Colonic mucosa (tissue), 4 donors: ENCODE measurements around the gene MED31. TPM values are rescaled to one million over a fixed set of nuclear protein-coding genes. Genes with fewer than 3 reads are reported as not detected.

ENCODE experiments used
- DNase-seq: peaks from one replicate; pipeline ENCODE4 v3.0.0-alpha.2; 2020
- H3K27ac ChIP-seq: fragments of 200-600 bp; one replicate; pipeline ENCODE4 v1.8.0; 2021
- H3K27me3 ChIP-seq: fragments of 200-600 bp; one replicate; pipeline ENCODE4 v1.8.0; 2021
- H3K36me3 ChIP-seq: fragments of 200-600 bp; one replicate; pipeline ENCODE4 v1.8.0; 2021
- H3K4me1 ChIP-seq: fragments of 200-600 bp; one replicate; pipeline ENCODE4 v1.8.0; 2021; ENCODE audit warnings: mild to moderate bottlenecking
- H3K4me3 ChIP-seq: fragments of 200-600 bp; one replicate; pipeline ENCODE4 v1.8.0; 2021
- H3K9ac ChIP-seq, 2 donors: one replicate each; pipeline ENCODE4 v1.7.0; 2013; ENCODE audit warnings: control low read depth in 2 of 2, low read depth in 2 of 2, low read length in 2 of 2
- H3K9me3 ChIP-seq: fragments of 200-600 bp; one replicate; pipeline ENCODE4 v1.8.0; 2021
- intact Hi-C: fragments of 100-400 bp; cut with DNase I; formaldehyde crosslinking; loops from one replicate; pipeline ENCODE4 v1.14.1; 2022
- total RNA-seq, 2 donors: library from RNA; stranded (reverse); fragmentation: NEBNext Ultra II Directional in 1 of 2; extraction: Animal tissue kit (Norgen Biotek cat#: 25700) in 1 of 2; gene quantifications; one replicate each; pipeline ENCODE4 v1.2.1, GENCODE V29; 2021
- TF ChIP-seq, protein P1 (sequence below): fragments of 200-600 bp; IDR thresholded peaks from one replicate; pipeline ENCODE4 v1.8.0; 2022; ENCODE audit warnings: antibody characterized with exemption, mild to moderate bottlenecking
- donor health status: healthy.
- donor health status: DM: no; HTN: no; CAD: no.
- donor health status: DM: no; HTN: no; CAD: no.

Gene MED31
- total RNA-seq, 2 donors from 2014 or later: 14.3 to 15.2 TPM

DNA sequence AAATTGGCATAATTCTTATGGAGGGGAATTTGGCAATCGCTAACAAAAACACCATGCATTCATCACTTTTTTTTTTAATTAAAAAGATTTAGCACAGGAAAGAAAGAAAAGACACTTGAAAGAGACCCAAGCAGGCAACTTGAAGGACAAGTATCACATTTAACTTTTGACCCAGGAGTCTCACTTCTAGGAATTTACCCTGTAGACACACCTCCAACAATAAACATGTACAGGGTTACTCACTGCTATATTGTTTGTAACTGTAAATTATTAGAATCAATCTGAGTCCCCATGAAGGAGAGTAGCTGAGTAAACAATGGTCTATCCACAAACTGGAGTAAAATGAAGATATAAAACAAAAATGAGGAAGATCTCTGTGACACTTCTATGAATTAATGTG lies 21.0 kb downstream of the MED31 start:
- no peaks in the 10 kb centered on the region for H3K36me3 ChIP-seq
- H3K27me3 ChIP-seq: no peaks in the 10 kb centered on the region
- no peak overlapping the region for H3K4me3 ChIP-seq
- no peaks in the 10 kb centered on the region for H3K9me3 ChIP-seq
- H3K9ac ChIP-seq: no peak overlapping the region
- no peak overlapping the region for H3K27ac ChIP-seq
- intact Hi-C loops: loop anchor here (10.0 kb wide), 1 partner anchor 56 kb away; no protein-coding TSS in a partner anchor
- DNase-seq: no peak
- TF ChIP-seq, protein P1, sequence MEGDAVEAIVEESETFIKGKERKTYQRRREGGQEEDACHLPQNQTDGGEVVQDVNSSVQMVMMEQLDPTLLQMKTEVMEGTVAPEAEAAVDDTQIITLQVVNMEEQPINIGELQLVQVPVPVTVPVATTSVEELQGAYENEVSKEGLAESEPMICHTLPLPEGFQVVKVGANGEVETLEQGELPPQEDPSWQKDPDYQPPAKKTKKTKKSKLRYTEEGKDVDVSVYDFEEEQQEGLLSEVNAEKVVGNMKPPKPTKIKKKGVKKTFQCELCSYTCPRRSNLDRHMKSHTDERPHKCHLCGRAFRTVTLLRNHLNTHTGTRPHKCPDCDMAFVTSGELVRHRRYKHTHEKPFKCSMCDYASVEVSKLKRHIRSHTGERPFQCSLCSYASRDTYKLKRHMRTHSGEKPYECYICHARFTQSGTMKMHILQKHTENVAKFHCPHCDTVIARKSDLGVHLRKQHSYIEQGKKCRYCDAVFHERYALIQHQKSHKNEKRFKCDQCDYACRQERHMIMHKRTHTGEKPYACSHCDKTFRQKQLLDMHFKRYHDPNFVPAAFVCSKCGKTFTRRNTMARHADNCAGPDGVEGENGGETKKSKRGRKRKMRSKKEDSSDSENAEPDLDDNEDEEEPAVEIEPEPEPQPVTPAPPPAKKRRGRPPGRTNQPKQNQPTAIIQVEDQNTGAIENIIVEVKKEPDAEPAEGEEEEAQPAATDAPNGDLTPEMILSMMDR: no peak
- H3K4me1 ChIP-seq: no peaks in the 10 kb centered on the region

DNA sequence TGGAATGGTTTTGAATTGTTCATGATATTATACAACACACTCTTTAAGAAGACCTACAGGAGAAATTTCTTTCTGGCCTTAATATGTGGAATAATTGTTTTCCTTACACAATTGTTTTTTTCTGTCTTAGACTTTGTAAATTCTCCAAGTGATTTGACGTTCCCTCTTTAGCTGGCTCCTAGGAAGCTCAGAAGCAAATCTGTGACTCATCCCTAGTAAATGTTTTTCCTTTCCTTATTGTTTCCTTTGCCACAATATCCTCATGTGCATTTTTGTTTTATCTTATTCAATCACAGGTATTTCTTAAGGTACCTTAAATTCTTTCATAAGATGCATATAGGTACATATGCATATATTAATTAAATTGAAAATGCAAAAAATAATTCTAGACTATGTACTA lies 24.4 kb downstream of the MED31 start:
- no peak for DNase-seq
- TF ChIP-seq, protein P1: no peak
- no peaks in the 10 kb centered on the region for H3K4me1 ChIP-seq
- H3K9me3 ChIP-seq: no peaks in the 10 kb centered on the region
- H3K4me3 ChIP-seq: no peak overlapping the region
- intact Hi-C loops: no loop called here
- no peaks in the 10 kb centered on the region for H3K27me3 ChIP-seq
- H3K27ac ChIP-seq: no peak overlapping the region
- no peak overlapping the region for H3K9ac ChIP-seq
- H3K36me3 ChIP-seq: no peaks in the 10 kb centered on the region

DNA sequence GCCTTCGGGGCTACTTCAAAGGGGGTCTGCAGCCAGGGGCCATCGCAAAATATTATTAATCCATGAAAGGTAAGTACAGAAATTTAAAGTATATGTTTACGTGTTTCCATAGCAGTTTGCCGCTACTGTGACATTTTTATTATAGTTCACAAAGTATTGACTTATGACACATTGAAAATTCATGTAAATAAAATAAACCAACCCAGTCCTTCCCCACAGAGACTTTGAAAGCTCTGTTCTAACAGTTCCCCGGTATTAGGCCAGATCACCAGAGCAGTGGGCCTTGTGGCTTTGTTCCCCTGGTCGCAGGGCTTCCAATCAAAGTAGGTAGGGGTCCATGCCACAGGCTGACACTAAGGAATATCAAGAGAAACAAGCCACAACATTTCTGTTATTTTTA lies 24.8 kb downstream of the MED31 start:
- H3K27me3 ChIP-seq: no peaks in the 10 kb centered on the region
- no peak overlapping the region for H3K27ac ChIP-seq
- H3K9me3 ChIP-seq: no peaks in the 10 kb centered on the region
- intact Hi-C loops: no loop called here
- H3K9ac ChIP-seq: no peak overlapping the region
- no peaks in the 10 kb centered on the region for H3K4me1 ChIP-seq
- TF ChIP-seq, protein P1: no peak
- H3K36me3 ChIP-seq: no peaks in the 10 kb centered on the region
- H3K4me3 ChIP-seq: no peak overlapping the region
- no peak for DNase-seq

DNA sequence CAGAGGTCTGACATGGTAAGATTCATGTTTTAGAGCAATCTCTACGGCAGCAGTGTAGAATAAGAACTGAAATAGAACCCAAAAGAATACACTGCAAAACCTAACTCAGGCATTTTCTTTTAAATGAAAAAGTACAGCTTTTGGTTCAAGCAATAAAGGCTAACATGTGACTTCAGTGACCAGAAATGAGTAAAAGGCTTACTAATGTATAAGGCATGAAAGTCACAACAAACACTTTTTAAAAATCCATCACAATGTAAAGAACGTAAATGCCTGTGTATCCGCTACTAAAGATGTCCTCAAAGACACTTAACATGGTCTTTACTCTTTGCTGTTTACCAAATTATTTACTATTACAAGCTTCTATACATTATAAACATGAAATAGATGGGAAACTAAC lies 27.5 kb downstream of the MED31 start:
- no peaks in the 10 kb centered on the region for H3K36me3 ChIP-seq
- intact Hi-C loops: no loop called here

DNA sequence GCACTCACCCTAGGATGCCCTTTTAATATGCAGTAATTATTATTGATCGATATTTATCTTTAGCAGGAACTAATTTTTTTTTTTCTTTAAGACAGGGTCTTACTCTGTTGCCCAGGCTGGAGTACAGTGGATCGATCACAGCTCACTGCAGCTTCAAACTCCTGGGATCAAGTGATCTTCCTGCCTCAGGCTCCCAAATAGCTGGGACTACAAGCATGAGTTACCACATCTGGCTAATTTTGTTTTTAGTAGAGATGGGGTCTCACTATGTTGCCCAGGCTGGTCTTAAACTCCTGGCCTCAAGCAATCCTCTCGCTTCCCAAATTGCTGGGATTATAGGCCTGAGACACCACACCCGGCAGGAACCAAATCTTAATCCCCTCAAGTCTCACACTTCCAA lies 40.2 kb downstream of the MED31 start:
- H3K27ac ChIP-seq: no peak overlapping the region
- no peak overlapping the region for H3K4me3 ChIP-seq
- intact Hi-C loops: no loop called here
- H3K27me3 ChIP-seq: no peaks in the 10 kb centered on the region
- DNase-seq: no peak
- no peaks in the 10 kb centered on the region for H3K9me3 ChIP-seq
- H3K9ac ChIP-seq: no peak overlapping the region
- no peaks in the 10 kb centered on the region for H3K4me1 ChIP-seq
- TF ChIP-seq, protein P1: no peak
- no peaks in the 10 kb centered on the region for H3K36me3 ChIP-seq

More for the DNA sequence above, 27.5 kb downstream of the MED31 start:
- H3K9ac ChIP-seq: no peak overlapping the region
- TF ChIP-seq, protein P1: no peak
- H3K9me3 ChIP-seq: no peaks in the 10 kb centered on the region
- no peaks in the 10 kb centered on the region for H3K27me3 ChIP-seq
- no peak overlapping the region for H3K4me3 ChIP-seq
- DNase-seq: no peak
- H3K27ac ChIP-seq: no peak overlapping the region
- no peaks in the 10 kb centered on the region for H3K4me1 ChIP-seq

DNA sequence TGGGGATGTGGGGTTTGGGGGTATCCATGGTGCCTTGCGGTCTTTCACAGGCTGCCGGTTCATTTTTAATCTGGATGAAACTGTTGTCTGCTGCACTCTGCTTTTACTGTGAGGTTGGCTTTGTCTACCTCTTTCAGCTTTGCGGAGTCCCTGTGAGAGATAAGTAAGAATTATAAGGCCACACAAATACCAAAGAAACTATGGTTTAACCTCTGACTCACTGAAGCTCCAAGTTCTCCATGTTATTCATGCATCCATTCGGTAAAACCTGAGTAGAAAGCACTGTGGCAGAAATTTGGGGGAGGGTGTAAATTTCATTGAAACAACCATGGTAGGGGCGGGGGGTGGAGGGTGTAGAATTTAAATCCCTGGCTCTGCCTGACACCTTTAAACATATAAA lies 41.4 kb downstream of the MED31 start:
- Histone ChIP-seq H3K4me3 (no peak overlapping the region), H3K9me3 (no peaks in the 10 kb centered on the region), H3K36me3 (no peaks in the 10 kb centered on the region), H3K27me3 (no peaks in the 10 kb centered on the region), H3K4me1 (no peaks in the 10 kb centered on the region), H3K27ac (no peak overlapping the region), H3K9ac (no peak overlapping the region)
- DNase-seq: no peak
- TF ChIP-seq, protein P1: no peak
- intact Hi-C loops: no loop called here
